Measurements from ENCODE around the gene SET.

DNA sequence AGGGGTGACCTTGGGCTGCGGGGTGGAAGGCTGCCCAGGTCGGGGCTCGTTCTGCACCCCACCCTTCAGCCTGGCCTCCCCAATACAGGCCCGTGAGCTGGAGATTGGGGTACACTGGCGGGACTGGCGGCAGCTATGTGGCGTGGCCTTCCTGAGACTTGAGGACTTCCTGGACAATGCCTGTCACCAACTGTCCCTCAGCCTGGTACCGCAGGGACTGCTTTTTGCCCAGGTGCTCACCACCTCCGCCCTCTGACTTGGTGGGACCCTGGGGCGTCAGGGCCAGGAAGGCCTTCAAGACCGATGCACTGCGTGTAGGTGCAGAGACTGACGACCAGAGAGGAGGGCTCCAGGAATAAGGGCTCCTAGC is 24.4 kb downstream of the SET start:
- TF ChIP-seq, protein P1, sequence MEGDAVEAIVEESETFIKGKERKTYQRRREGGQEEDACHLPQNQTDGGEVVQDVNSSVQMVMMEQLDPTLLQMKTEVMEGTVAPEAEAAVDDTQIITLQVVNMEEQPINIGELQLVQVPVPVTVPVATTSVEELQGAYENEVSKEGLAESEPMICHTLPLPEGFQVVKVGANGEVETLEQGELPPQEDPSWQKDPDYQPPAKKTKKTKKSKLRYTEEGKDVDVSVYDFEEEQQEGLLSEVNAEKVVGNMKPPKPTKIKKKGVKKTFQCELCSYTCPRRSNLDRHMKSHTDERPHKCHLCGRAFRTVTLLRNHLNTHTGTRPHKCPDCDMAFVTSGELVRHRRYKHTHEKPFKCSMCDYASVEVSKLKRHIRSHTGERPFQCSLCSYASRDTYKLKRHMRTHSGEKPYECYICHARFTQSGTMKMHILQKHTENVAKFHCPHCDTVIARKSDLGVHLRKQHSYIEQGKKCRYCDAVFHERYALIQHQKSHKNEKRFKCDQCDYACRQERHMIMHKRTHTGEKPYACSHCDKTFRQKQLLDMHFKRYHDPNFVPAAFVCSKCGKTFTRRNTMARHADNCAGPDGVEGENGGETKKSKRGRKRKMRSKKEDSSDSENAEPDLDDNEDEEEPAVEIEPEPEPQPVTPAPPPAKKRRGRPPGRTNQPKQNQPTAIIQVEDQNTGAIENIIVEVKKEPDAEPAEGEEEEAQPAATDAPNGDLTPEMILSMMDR (IDR thresholded peaks at IDR 0.05): no peak
- no peak for TF ChIP-seq TAF1 (IDR thresholded peaks at IDR 0.05; ENCODE audit: borderline replicate concordance, low read depth, low read length)
- no peak for TF ChIP-seq MEF2A (IDR thresholded peaks at IDR 0.05; ENCODE audit: borderline replicate concordance, low read depth)
- no peak for TF ChIP-seq SMC3 (IDR thresholded peaks at IDR 0.05; ENCODE audit: low read depth, low read length)
- TF ChIP-seq POLR2AphosphoS5 (IDR thresholded peaks at IDR 0.05; ENCODE audit: low read depth, low read length): no peak
- no peak for TF ChIP-seq FOXM1 (IDR thresholded peaks at IDR 0.05; ENCODE audit: low read depth)
- no peak for TF ChIP-seq RAD21 (IDR thresholded peaks at IDR 0.05; ENCODE audit: low read length)
- TF ChIP-seq YY1 (IDR thresholded peaks at IDR 0.05; ENCODE audit: low read depth): no peak

Data from SK-N-SH (cell line).